Stimulated activated CD4-positive, alpha-beta T cell treated with anti-CD3 and anti-CD28 coated beads, Interleukin-12 subunit alpha, Interleukin-12 subunit beta, amount 100 ng/mL, for 4 hours (primary cell): ENCODE results near the gene FKBP11.
"Not testable (repeated sequence)": the region's sequence is repeated elsewhere in the genome, so short reads cannot be mapped to it uniquely, and the experiment has no call there.

ENCODE experiments used
- DNase-seq: peaks from one replicate; pipeline ENCODE4 v3.0.0-alpha.2; 2020

The FKBP11 gene

DNA sequence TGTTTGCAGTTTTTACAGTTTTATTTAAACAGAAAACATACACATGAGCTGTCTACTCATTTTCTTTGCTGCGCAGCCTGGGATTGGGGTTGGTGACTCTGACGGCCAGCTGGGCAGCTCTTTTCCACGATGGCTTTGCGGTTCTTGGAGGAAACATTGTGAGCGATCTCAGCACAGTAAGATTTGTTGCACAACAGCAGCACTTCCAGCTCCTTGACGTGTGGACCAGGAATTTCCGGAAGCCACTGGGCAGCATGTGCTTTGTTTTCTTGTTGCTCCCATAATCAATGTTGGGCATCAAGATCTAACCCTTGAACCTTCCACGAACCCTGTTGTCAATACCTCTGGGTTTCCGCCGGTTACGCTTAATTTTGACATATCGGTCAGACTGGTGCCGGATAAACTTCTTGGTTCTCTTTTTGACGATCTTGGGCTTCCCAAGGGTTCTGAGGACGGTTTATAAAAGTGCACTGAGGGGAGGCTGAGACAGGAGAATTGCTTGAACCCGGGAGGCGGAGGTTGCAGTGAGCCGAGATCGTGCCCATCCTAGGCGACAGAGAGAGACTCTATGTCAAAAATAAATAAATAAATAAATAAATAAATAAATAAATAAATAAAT is 21.8 kb downstream of the FKBP11 start:
- DNase-seq, result no peak

DNA sequence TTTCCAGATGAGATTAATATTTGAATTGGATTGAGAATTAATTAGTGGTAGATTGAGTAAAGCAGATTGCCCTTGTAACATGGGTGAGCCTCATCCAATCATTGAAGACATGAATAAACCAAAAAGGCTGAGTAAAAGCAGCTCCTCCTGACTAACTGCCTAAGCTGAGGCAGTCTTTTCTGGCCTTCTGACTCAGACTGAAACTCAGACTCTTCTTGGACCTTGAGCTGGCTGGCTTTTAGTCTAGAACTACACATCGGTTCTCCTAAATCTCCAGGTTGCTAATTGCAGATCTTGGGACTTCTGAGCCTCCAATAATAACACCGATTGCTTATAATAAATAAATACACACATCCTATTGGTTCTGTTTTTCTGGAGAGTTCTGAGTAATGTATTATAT is 24.0 kb downstream of the FKBP11 start:
- DNase-seq, result no peak

DNA sequence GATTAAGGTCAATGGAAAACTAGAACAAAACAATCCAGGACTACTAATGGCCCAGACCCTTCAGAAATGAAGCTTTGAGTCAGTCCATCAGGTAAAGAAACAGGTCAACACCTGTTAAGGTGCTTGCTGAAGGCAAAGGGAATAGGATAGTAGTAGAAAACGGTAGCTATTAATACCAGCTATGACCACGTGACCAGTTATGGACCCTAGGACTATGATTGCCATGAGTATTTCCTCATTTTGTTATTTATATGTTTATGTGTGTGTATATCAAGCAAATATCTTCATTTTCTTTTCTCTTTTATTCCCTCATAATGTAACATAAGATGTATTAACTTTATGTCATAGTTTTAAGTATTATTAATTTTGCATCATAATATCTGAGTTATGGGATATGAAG is 25.6 kb downstream of the FKBP11 start:
- no peak for DNase-seq

DNA sequence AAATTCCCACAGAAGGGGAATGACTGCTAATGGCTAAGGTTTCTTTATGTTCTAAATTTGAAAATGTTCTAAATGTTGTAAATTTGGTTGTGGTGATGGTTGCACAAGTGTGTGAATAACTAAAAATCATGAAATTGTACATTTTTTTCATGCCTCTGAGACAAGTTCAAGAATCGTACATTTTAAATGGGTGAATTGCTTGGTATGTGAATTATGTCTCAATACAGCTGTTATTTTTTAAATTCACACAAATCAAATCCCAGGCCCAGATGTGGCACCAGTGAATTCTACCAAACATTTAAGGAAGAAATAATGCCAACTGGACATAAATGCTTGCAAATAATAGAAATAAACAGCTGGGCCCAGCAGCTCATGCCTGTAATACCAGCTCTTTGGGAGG is 31.0 kb downstream of the FKBP11 start:
- DNase-seq, result no peak

DNA sequence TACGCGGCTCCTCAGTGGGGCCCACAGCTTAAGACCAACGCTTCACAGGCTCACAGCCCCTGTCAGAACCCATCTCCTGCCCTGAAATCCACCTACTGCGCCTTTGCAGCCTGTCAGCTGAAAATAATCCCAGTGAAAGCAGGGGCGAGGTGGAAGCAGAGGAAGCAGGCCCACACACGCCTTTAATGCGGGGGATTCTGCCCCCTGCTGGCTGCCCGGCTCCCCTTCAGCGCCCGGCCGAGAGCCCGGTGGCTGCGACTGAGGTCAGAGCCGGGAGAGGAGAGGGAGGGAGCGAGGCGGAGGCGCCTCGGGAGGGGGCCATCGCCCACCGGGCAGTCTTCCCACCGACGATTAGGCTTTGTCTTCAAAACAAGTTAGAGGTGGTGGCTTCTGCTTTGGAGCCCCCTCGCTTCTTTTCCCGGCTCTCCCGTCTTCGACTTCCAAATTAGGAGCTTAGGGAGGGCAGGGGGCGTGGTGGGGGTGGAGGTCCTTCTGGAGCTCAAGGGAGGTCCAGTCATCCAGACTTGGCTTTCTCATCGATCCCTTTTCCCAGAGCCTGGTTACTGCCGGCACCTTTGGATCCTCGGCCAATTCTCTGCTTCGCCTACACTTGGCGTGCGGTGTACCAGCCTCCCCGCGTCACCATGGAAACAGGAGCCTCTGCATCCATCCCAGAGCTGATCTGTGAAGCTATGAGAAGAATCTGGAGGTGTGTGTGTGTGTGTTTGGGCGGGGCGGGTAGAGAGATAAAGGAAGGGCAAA is 34.5 kb downstream of the FKBP11 start:
- DNase-seq, result peak; percentile 74

DNA sequence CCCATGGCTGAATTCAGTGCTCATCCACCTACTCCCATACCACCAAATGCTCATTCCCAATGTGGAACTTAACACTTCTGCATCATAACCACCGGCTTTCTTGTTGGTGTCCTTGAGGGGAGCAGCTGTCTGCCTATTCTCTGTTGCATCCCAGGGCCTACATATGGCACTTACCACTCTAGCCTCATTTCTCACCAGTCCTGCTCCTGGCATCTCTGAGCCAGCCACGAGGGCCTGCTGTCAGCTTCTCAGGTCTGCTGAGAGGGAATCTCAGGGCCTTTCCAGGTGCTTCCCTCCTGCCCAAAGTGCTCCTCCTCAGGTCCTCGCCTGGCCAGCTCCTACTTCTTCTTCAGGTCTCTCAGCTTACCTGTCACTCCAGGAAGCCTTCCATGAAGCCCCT is 35.6 kb downstream of the FKBP11 start:
- DNase-seq, result no peak

DNA sequence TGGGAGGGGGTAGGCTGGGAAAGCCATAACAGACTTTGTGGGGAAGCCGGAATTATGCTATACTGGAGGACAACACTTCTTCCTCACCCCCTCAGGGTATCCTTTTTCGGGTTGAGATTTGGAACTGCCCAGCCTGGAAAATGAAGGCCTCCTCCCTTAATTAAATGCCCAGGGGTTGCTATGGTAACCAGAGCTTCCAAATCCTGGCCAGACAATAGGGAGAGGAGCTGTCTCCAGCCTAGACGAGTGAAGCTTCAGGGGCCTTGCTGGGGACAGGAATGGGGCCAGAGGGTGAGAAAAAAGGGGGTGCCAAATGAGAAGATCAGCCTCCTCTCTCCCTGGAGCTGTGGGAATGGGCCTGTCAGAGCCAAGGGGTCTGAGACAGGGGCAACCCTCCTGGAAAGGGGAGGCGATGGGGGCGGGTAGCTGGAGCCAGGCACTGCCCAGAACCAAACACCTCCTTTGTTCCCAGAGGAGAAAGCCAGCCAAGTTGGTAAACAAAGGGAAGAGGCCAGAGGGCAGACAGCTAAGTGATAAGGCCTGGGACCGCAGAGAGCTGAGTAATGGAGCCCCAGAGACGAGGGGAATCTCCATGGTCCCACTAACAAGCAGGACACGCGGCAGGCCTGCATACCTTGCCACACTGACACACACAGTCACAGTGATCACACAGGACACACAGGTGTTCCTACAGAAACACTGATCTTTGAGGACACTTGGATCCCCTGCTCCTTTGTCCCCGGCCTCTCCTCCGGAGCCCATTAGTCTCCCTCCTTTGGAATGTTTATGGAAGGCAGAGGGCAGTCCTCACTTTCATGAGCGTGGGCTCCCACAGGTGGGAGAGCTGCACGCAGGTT is 41.8 kb downstream of the FKBP11 start:
- no peak for DNase-seq

DNA sequence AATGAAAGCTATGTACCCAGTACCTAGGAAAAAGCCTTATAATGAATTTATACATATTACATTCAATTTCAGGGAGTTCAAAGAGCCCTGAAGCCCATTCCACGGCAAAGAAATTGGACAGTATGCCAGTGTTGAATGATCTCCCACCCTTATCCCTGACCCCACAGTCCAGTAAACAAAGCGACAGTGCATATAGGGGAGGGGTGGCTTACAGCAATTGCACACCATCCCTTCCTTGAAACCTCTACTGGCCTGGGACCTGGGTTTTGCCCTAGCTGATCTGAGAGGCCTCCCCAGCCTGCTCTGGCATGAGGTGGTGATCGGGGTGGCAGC is 42.4 kb downstream of the FKBP11 start:
- no peak for DNase-seq

DNA sequence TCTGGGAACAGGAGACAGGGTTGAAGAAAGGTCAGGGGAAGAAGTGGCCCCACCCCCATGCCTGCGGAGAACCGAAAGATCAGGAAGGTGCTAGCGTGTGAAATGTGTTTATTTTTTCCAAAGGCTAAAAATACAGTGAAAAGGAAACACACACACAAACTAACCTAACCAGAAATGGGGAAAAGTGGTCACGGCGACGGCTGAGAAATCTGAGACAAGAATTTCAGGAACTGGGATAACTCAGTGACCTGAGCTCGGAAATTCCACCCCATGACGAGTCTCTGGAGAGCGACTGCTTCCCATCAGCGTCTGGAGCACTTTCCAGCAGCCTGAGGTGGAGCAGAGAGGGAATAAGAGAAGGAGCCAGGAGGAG is 43.0 kb downstream of the FKBP11 start:
- no peak for DNase-seq

DNA sequence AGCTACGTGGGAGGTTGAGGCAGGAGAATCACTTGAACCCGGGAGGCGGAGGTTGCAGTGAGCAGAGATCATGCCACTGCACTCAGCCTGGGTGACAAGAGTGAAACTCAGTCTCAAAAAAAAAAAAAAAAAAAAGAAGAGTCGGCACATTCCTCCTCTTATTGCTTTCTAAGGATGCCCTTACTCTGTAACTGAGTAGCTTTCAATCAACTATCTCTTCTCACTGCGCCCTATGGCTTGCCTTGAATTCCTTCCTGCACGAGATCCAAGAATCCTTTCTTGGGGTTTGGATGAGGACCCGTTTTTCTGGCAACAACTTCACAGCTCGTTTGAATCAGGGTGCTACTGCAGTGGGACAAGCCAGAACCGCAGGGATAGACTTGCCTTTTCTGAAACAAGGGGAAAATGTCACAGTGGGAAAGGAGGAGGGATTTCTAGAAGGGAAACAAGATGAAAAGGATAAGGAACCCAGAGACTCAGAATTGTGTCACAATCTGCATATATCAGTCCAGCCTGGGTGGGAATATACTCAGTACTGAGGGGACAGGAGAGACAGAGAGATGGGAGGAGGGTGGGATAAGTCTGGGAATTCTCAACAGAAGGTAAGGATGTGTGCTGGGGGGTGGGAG is 43.5 kb downstream of the FKBP11 start:
- DNase-seq, result no peak

DNA sequence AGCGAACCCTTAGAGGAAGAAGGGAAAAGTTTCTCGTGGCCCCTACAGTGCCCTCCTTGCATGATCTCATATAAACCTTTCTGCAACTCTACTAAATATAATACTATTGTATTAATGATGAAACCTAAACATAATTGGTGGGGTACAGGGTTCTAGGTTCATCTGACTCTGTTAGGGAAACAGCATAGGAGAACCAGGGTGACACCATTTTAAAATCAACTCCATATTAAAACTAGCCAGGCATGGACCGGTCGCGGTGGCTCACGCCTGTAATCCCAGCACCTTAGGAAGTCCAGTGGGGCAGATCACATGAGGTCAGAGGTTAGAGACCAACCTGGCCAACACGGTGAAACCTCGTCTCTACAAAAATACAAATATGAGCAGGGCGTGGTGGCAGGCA is 44.6 kb downstream of the FKBP11 start:
- no peak for DNase-seq

DNA sequence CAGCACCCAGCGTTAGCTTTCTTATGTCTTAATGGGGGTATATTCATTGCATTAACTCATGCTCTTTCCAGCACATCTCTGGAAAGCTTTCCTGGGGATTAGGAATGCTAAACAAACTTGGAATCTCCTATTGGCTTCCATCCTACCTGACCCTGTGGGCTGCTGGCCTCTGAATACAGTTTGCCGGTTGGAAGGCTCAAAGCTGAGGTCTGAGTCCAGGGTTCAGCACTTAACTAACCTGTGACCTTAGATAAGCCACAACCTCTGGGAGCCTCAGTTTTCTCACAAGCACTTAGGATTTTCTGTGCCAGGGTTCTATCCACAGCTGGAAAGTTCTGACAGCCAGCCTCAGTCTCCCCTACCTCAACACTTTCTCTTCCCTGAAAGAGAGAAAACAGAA is 46.7 kb downstream of the FKBP11 start:
- DNase-seq, result no peak

DNA sequence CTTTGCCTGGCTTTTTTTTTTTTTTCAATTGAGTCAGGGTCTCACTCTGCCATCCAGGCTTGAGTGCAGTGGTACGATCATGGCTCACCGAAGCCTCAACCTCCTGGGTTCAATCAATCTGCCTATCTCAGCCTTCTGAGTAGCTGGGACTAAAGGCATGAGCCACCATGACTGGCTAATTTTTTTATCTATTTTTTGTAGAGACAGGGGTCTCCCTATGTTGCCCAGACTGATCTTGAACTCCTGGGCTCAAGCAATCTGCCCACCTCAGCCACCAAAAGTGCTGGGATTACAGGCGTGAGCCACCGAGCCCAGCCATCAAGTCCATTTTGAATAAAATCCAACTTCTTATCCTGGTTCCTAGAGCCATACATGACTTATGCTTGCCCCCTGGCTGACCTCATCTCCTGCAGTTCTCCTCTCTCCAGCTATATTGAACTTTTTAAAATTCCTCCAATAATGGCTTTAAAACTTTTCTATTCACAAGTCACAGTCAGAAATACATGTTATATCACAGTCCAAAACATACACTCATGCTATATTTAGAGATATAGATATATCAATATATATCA is 49.3 kb downstream of the FKBP11 start:
- no peak for DNase-seq

DNA sequence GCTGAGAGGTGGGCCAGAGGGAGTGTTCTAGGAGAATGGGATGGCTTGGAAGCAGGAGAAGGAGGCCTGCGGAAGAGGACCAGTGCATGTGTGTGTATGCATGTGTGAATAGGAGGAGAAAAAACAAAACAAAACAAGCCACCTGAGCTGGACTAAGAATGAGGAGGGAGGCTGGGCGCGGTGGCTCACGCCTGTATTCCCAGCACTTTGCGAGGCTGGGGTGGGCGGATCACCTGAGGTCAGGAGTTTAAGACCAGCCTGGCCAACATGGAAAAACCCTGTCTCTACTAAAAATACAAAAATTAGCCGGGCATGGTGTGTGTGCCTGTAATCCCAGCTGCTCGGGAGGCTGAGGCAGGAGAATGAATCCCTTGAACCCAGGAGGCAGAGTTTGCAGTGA is 51.8 kb downstream of the FKBP11 start:
- DNase-seq, result not testable (repeated sequence)

DNA sequence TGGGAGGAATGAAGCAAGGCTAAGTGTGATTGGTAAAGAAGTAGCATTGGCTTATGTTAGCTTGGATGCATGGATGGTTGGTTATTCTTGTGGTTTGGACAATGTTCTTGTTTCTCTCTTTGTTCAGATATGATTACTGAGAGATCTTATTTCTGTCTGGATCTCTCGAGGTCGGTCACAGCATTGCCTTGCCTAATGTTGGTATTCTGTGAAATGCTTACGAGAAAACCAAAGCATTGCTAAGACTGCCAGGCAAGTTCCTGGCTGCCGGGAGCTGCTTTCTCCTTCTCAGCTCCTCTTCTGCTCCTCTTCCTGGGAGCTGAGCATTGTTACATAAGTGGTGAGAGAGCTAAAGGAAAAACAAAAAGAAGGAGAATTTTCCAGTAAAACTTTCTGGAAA is 52.2 kb downstream of the FKBP11 start:
- no peak for DNase-seq
